ENCODE data around the gene CDC5L.

CDC5L gene

GRCh38 chr6:44435500-44435899, 48.0 kb downstream of the CDC5L start:
- ChIA-PET CTCF (interaction anchor here (2.3 kb wide), 1 partner anchor 9 kb away, joined by 6 read pairs; no protein-coding TSS in a partner anchor), POLR2A (no interaction called here)
- no peak for DNase-seq (ENCODE audit: extremely low spot score)
- TF ChIP-seq ELF4 (IDR thresholded peaks at IDR 0.05) (no peak), ARNT (IDR thresholded peaks at IDR 0.05) (no peak), SP1 (IDR thresholded peaks at IDR 0.05) (no peak), ZNF384 (IDR thresholded peaks at IDR 0.05) (no peak), HDGF (IDR thresholded peaks at IDR 0.05; ENCODE audit: borderline replicate concordance) (no peak), L3MBTL2 (conservative IDR thresholded peaks at IDR 0.05) (no peak)

GRCh38 chr6:44438827-44439226, 51.3 kb downstream of the CDC5L start:
- ChIA-PET POLR2A (no interaction called here), CTCF (no interaction called here)
- no peak for DNase-seq (ENCODE audit: extremely low spot score)
- TF ChIP-seq HDGF (IDR thresholded peaks at IDR 0.05; ENCODE audit: borderline replicate concordance): no peak
- TF ChIP-seq PKNOX1 (IDR thresholded peaks at IDR 0.05): no peak
- TF ChIP-seq ARNT (IDR thresholded peaks at IDR 0.05): no peak
- no peak for TF ChIP-seq TARDBP (IDR thresholded peaks at IDR 0.05)
- TF ChIP-seq FOXM1 (IDR thresholded peaks at IDR 0.05; ENCODE audit: borderline replicate concordance): no peak
- no peak for TF ChIP-seq L3MBTL2 (conservative IDR thresholded peaks at IDR 0.05)
- TF ChIP-seq ELF4 (IDR thresholded peaks at IDR 0.05): no peak
- TF ChIP-seq FOXA1 (IDR thresholded peaks at IDR 0.05): no peak
- no peak for TF ChIP-seq FOXK2 (IDR thresholded peaks at IDR 0.05)
- TF ChIP-seq ZNF384 (IDR thresholded peaks at IDR 0.05): no peak
- no peak for TF ChIP-seq CTBP1 (IDR thresholded peaks at IDR 0.05; ENCODE audit: borderline replicate concordance)
- TF ChIP-seq SUZ12 (IDR thresholded peaks at IDR 0.05): no peak
- TF ChIP-seq SP1 (IDR thresholded peaks at IDR 0.05): no peak
- TF ChIP-seq NFRKB (IDR thresholded peaks at IDR 0.05): no peak
- TF ChIP-seq LEF1 (IDR thresholded peaks at IDR 0.05; ENCODE audit: borderline replicate concordance): no peak
- TF ChIP-seq BHLHE40 (IDR thresholded peaks at IDR 0.05; ENCODE audit: borderline replicate concordance): no peak

- ChIA-PET CTCF (interaction anchor here (0.9 to 1.4 kb wide), 3 partner anchors 17 to 202 kb away, joined by 3 to 4 read pairs (median 3); no protein-coding TSS in a partner anchor), POLR2A (no interaction called here)
- DNase-seq (ENCODE audit: extremely low spot score): no peak
- no peak for TF ChIP-seq HDGF (IDR thresholded peaks at IDR 0.05; ENCODE audit: borderline replicate concordance)
- TF ChIP-seq NFRKB (IDR thresholded peaks at IDR 0.05): no peak
- no peak for TF ChIP-seq FOXK2 (IDR thresholded peaks at IDR 0.05)
- TF ChIP-seq ELF4 (IDR thresholded peaks at IDR 0.05): no peak
- TF ChIP-seq CTBP1 (IDR thresholded peaks at IDR 0.05; ENCODE audit: borderline replicate concordance): no peak
- TF ChIP-seq BHLHE40 (IDR thresholded peaks at IDR 0.05; ENCODE audit: borderline replicate concordance): no peak
Observed at GRCh38 chr6:44439270-44440045, 52.0 kb downstream of the CDC5L start.

GRCh38 chr6:44441091-44441855, 53.8 kb downstream of the CDC5L start:
- no peak for DNase-seq (ENCODE audit: extremely low spot score)
- no peak for TF ChIP-seq L3MBTL2 (conservative IDR thresholded peaks at IDR 0.05)
- ChIA-PET POLR2A (no interaction called here), CTCF (no interaction called here)

- POLR2A ChIA-PET: no interaction called here
- DNase-seq (ENCODE audit: extremely low spot score): no peak
- TF ChIP-seq ARNT (IDR thresholded peaks at IDR 0.05) (no peak), NFRKB (IDR thresholded peaks at IDR 0.05) (no peak), SP1 (IDR thresholded peaks at IDR 0.05) (no peak), CTBP1 (IDR thresholded peaks at IDR 0.05; ENCODE audit: borderline replicate concordance) (no peak), L3MBTL2 (conservative IDR thresholded peaks at IDR 0.05) (no peak), PKNOX1 (IDR thresholded peaks at IDR 0.05) (no peak), BHLHE40 (IDR thresholded peaks at IDR 0.05; ENCODE audit: borderline replicate concordance) (no peak)
- CTCF ChIA-PET: no interaction called here
Observed at GRCh38 chr6:44442236-44442635, 54.7 kb downstream of the CDC5L start.

GRCh38 chr6:44442833-44443444, 55.4 kb downstream of the CDC5L start:
- DNase-seq (ENCODE audit: extremely low spot score): no peak
- POLR2A ChIA-PET: no interaction called here
- TF ChIP-seq ZNF384 (IDR thresholded peaks at IDR 0.05) (no peak), FOXK2 (IDR thresholded peaks at IDR 0.05) (no peak), ARNT (IDR thresholded peaks at IDR 0.05) (no peak), SP1 (IDR thresholded peaks at IDR 0.05) (no peak), BHLHE40 (IDR thresholded peaks at IDR 0.05; ENCODE audit: borderline replicate concordance) (no peak), LEF1 (IDR thresholded peaks at IDR 0.05; ENCODE audit: borderline replicate concordance) (no peak), FOXA1 (IDR thresholded peaks at IDR 0.05) (no peak), TARDBP (IDR thresholded peaks at IDR 0.05) (no peak), L3MBTL2 (conservative IDR thresholded peaks at IDR 0.05) (no peak), HDGF (IDR thresholded peaks at IDR 0.05; ENCODE audit: borderline replicate concordance) (no peak), NFRKB (IDR thresholded peaks at IDR 0.05) (no peak)
- CTCF ChIA-PET: no interaction called here

All from HEK293T (cell line).